Esophagus squamous epithelium (tissue), 5 donors: ENCODE measurements around the gene ECE1. TPM values are rescaled to one million over a fixed set of nuclear protein-coding genes. Genes with fewer than 3 reads are reported as not detected.
"Not testable (repeated sequence)": the region's sequence is repeated elsewhere in the genome, so short reads cannot be mapped to it uniquely, and the experiment has no call there.

Experiments
- DNase-seq: peaks from one replicate; lab custom pipeline; 2025; lab: John Stamatoyannopoulos, UW
- H3K27ac ChIP-seq, 4 donors: fragments of 200-600 bp; sonication (generic); one replicate each; pipeline ENCODE4 v1.5.1; 2016 to 2019; ENCODE audit warnings: mild to moderate bottlenecking in 1 of 4
- H3K27me3 ChIP-seq, 4 donors: fragments of 200-600 bp; sonication (generic); 1 replicate in 3 of 4; 2 replicates in 1 of 4; pipeline versions ENCODE4 v1.5.1 to v1.6.0; 2017 to 2021; ENCODE audit warnings: antibody characterized with exemption in 1 of 4
- H3K36me3 ChIP-seq, 3 donors: fragments of 200-600 bp; sonication (generic); one replicate each; pipeline ENCODE4 v1.5.1; 2016 to 2019
- H3K4me1 ChIP-seq, 3 donors: fragments of 200-600 bp; sonication (generic); one replicate each; pipeline ENCODE4 v1.5.1; 2017 to 2019
- H3K4me3 ChIP-seq, 4 donors: fragments of 200-600 bp; sonication (generic); 1 replicate in 3 of 4; 2 replicates in 1 of 4; pipeline ENCODE4 v1.5.1; 2016 to 2019; ENCODE audit warnings: mild to moderate bottlenecking in 2 of 4, moderate library complexity in 1 of 4
- H3K9me3 ChIP-seq, 3 donors: fragments of 200-600 bp; sonication (generic); one replicate each; pipeline ENCODE4 v1.5.1; 2016 to 2019
- CTCF ChIP-seq, 6 experiments: fragments of 450-650 bp in 4 of 6; fragments of 200-600 bp in 2 of 6; sonication (generic) in 2 of 6; IDR thresholded peaks; one replicate each; pipeline ENCODE4 v1.5.1; 2016 to 2019; ENCODE audit warnings: antibody characterized with exemption in 6 of 6, mild to moderate bottlenecking in 4 of 6, moderate library complexity in 4 of 6
- POLR2A ChIP-seq, 4 donors: fragments of 450-650 bp; IDR thresholded peaks; one replicate each; pipeline ENCODE4 v1.6.1; 2017; ENCODE audit warnings: antibody characterized with exemption in 4 of 4, mild to moderate bottlenecking in 4 of 4, moderate library complexity in 3 of 4
- WGBS, 2 donors: methylation state at CpG; one replicate each; pipeline ENCODE4 v1.1.5; 2018; 5-methylcytosine and 5-hydroxymethylcytosine counted together
- intact Hi-C: fragments of 100-400 bp; cut with DNase I; formaldehyde crosslinking; loops from one replicate; pipeline ENCODE4 v1.15.0; 2022
- total RNA-seq, 4 donors: library from RNA; depleted of rRNA; stranded (reverse); fragments of >200 nt; gene quantifications; one replicate each; pipeline ENCODE4 v1.1.0, GENCODE V29; 2016
- donor health status: DM: yes; HTN: yes; CAD: no.

The ECE1 gene
- total RNA-seq, 4 donors from 2014 or later: 11.3 to 42.2 (median 24.1) TPM

GRCh38 chr1:21175670-21176581 lies 114.3 kb downstream of the ECE1 start:
- Histone ChIP-seq H3K36me3 (no peaks in the 10 kb centered on the region), H3K9me3 (no peaks in the 10 kb centered on the region), H3K27me3 (no peaks in the 10 kb centered on the region), H3K27ac (peak overlapping the region; percentile 94 to 95 (median 94)), H3K4me3 (peak overlapping the region; percentile 85 to 92 (median 88)), H3K4me1 (peaks cover 4 to 50% (median 17%) of the 10 kb centered on the region in 3 donors)
- no peak for DNase-seq
- intact Hi-C loops: no loop called here
- WGBS, 2 donors: 2 to 6% methylated on average over 11 to 13 of the region's 69 CpGs
- TF ChIP-seq CTCF (IDR thresholded peaks at IDR 0.05) (no peak), POLR2A (IDR thresholded peaks at IDR 0.05) (no peak)

GRCh38 chr1:21175324-21175669 lies 115.0 kb downstream of the ECE1 start:
- no peak for DNase-seq
- Histone ChIP-seq H3K36me3 (peaks cover 0 to 5% (median 0%) of the 10 kb centered on the region in 3 donors), H3K27ac (peak overlapping the region; percentile 94 to 95 (median 94)), H3K27me3 (no peaks in the 10 kb centered on the region), H3K9me3 (no peaks in the 10 kb centered on the region), H3K4me1 (peaks cover 4 to 54% (median 17%) of the 10 kb centered on the region in 3 donors), H3K4me3 (peak overlapping the region; percentile 85 to 92 (median 88))
- WGBS, 2 donors: 0% methylated on average over 6 of the region's 6 CpGs
- intact Hi-C loops: no loop called here
- no peak for TF ChIP-seq POLR2A (IDR thresholded peaks at IDR 0.05)
- TF ChIP-seq CTCF (IDR thresholded peaks at IDR 0.05): peak in 1 of 6 experiments; percentile 4

- 16% methylated on average over 12 of the region's 12 CpGs for WGBS, 2 donors
- H3K4me3 ChIP-seq: peak overlapping the region; percentile 85 to 92 (median 88)
- intact Hi-C loops: no loop called here
These were observed 115.5 kb downstream of the ECE1 start for GRCh38 chr1:21174654-21175323.

GRCh38 chr1:21174230-21174629 lies 116.0 kb downstream of the ECE1 start:
- H3K36me3 ChIP-seq: peaks cover 0 to 16% (median 0%) of the 10 kb centered on the region in 3 donors
- 41 to 45% methylated on average over 2 of the region's 2 CpGs for WGBS, 2 donors

More at GRCh38 chr1:21174654-21175323, 115.5 kb downstream of the ECE1 start:
- no peaks in the 10 kb centered on the region for H3K9me3 ChIP-seq
- peaks cover 0 to 10% (median 0%) of the 10 kb centered on the region in 3 donors for H3K36me3 ChIP-seq
- H3K27me3 ChIP-seq: no peaks in the 10 kb centered on the region
- no peak for DNase-seq
- H3K4me1 ChIP-seq: peaks cover 4 to 54% (median 17%) of the 10 kb centered on the region in 3 donors
- peak overlapping the region; percentile 94 to 95 (median 94) for H3K27ac ChIP-seq
- TF ChIP-seq POLR2A (IDR thresholded peaks at IDR 0.05): no peak
- TF ChIP-seq CTCF (IDR thresholded peaks at IDR 0.05): no peak

GRCh38 chr1:21173096-21173495 lies 117.2 kb downstream of the ECE1 start:
- 88 to 95% methylated on average over 11 of the region's 12 CpGs for WGBS, 2 donors
- intact Hi-C loops, H3K27me3 ChIP-seq, DNase-seq, H3K4me3 ChIP-seq, H3K9me3 ChIP-seq, H3K27ac ChIP-seq: not testable (repeated sequence)
- Histone ChIP-seq H3K36me3 (peaks cover 0 to 23% (median 3%) of the 10 kb centered on the region in 3 donors), H3K4me1 (peaks cover 4 to 54% (median 17%) of the 10 kb centered on the region in 3 donors)

More at GRCh38 chr1:21174230-21174629, 116.0 kb downstream of the ECE1 start:
- Histone ChIP-seq H3K4me3 (peak overlapping the region in 3 of 4 donors; percentile 85 to 92 (median 89)), H3K27me3 (no peaks in the 10 kb centered on the region), H3K9me3 (no peaks in the 10 kb centered on the region), H3K4me1 (peaks cover 4 to 54% (median 17%) of the 10 kb centered on the region in 3 donors), H3K27ac (peak overlapping the region; percentile 94 to 95 (median 94))
- intact Hi-C loops: no loop called here
- no peak for TF ChIP-seq CTCF (IDR thresholded peaks at IDR 0.05)
- no peak for TF ChIP-seq POLR2A (IDR thresholded peaks at IDR 0.05)
- no peak for DNase-seq

GRCh38 chr1:21170837-21171236 lies 119.4 kb downstream of the ECE1 start:
- intact Hi-C loops, H3K27me3 ChIP-seq, H3K27ac ChIP-seq, DNase-seq, H3K9me3 ChIP-seq, H3K4me3 ChIP-seq: not testable (repeated sequence)
- Histone ChIP-seq H3K36me3 (peaks cover 0 to 43% (median 3%) of the 10 kb centered on the region in 3 donors), H3K4me1 (peaks cover 4 to 49% (median 12%) of the 10 kb centered on the region in 3 donors)
- WGBS, 2 donors: 51 to 59% methylated on average over 4 of the region's 4 CpGs
